HepG2 (cell line): ENCODE results near the gene SEC23IP. TPM values are rescaled to one million over a fixed set of nuclear protein-coding genes. Genes with fewer than 3 reads are reported as not detected.

Experiments used
- CSRNP2 ChIP-seq: sonication (generic); formaldehyde crosslinking; conservative IDR thresholded peaks from 2 replicates; pipeline ENCODE4 v1.8.0; 2022; ENCODE audit warnings: low read depth, missing genetic modification reagents
- EP300 ChIP-seq, 3 experiments: sonication (generic) in 1 of 3; formaldehyde crosslinking in 1 of 3; IDR thresholded peaks; 2 replicates each; pipeline versions ENCODE4 v1.5.1 to v1.6.1; 2011 to 2020; ENCODE audit warnings: low read depth in 2 of 3, low read length in 2 of 3, borderline replicate concordance in 1 of 3, improper control_type of control experiment in 1 of 3, mild to moderate bottlenecking in 1 of 3, missing genetic modification reagents in 1 of 3, moderate library complexity in 1 of 3
- HHEX ChIP-seq: IDR thresholded peaks from 2 replicates; pipeline ENCODE4 v1.6.1; 2016; ENCODE audit warnings: control low read depth
- HOXA9 ChIP-seq: sonication (generic); formaldehyde crosslinking; IDR thresholded peaks from 2 replicates; pipeline ENCODE4 v1.8.1; 2022; ENCODE audit warnings: missing genetic modification reagents, mild to moderate bottlenecking, moderate library complexity, borderline replicate concordance
- HOXD1 ChIP-seq: sonication (generic); formaldehyde crosslinking; IDR thresholded peaks from 2 replicates; pipeline ENCODE4 v1.5.0; 2020; ENCODE audit warnings: missing genetic modification reagents
- MZF1 ChIP-seq: sonication (generic); formaldehyde crosslinking; IDR thresholded peaks from 2 replicates; pipeline ENCODE4 v1.8.1; 2023; ENCODE audit warnings: mild to moderate bottlenecking, missing genetic modification reagents, borderline replicate concordance
- NFIC ChIP-seq: IDR thresholded peaks from 2 replicates; pipeline ENCODE4 v1.6.1; 2012; ENCODE audit warnings: mild to moderate bottlenecking, low read length, inconsistent platforms
- ONECUT2 ChIP-seq: sonication (generic); formaldehyde crosslinking; IDR thresholded peaks from 2 replicates; pipeline ENCODE4 v1.4.0; 2020; ENCODE audit warnings: missing genetic modification reagents
- POLR2G ChIP-seq: fragments of 200-400 bp; formaldehyde crosslinking; IDR thresholded peaks from 2 replicates; pipeline ENCODE4 v1.6.1; 2018; ENCODE audit warnings: mild to moderate bottlenecking, low read depth, low read length, moderate library complexity
- SETDB1 ChIP-seq: sonication (generic); formaldehyde crosslinking; IDR thresholded peaks from 2 replicates; pipeline ENCODE4 v1.5.1; 2020; ENCODE audit warnings: missing genetic modification reagents, mild to moderate bottlenecking, borderline replicate concordance
- SRSF4 ChIP-seq: fragments of 200-400 bp; formaldehyde crosslinking; IDR thresholded peaks from one replicate; pipeline ENCODE4 v1.6.1; 2018; ENCODE audit warnings: mild to moderate bottlenecking, low read depth, low read length, moderate library complexity; ENCODE audit not compliant: poor library complexity, severe bottlenecking
- THRA ChIP-seq: sonication (generic); formaldehyde crosslinking; IDR thresholded peaks from 2 replicates; pipeline ENCODE4 v1.4.0; 2020; ENCODE audit warnings: missing genetic modification reagents, borderline replicate concordance
- XRCC5 ChIP-seq: fragments of 200-400 bp; formaldehyde crosslinking; optimal IDR thresholded peaks from 2 replicates; pipeline ENCODE3; 2017; ENCODE audit warnings: mild to moderate bottlenecking, low read length
- ZBTB7A ChIP-seq: sonication (generic); formaldehyde crosslinking; IDR thresholded peaks from 2 replicates; pipeline ENCODE4 v1.8.0; 2022; ENCODE audit warnings: mild to moderate bottlenecking, missing genetic modification reagents
- ZNF256 ChIP-seq: sonication (generic); formaldehyde crosslinking; conservative IDR thresholded peaks from 2 replicates; pipeline ENCODE4 v1.4.0; 2020; ENCODE audit warnings: missing genetic modification reagents
- ZNF660 ChIP-seq: sonication (generic); formaldehyde crosslinking; IDR thresholded peaks from 2 replicates; pipeline ENCODE4 v1.5.1; 2020; ENCODE audit warnings: mild to moderate bottlenecking, low read depth, missing genetic modification reagents, borderline replicate concordance
- polyA plus RNA-seq, 8 experiments: library from polyadenylated mRNA; depleted of rRNA in 3 of 8; stranded (reverse) in 7 of 8; unstranded in 1 of 8; fragments of >200 nt; fragmentation: Illumina TruSeq in 4 of 8; extraction: Trizol in 4 of 8; gene quantifications; 2 replicates each; pipeline versions ENCODE4 v1.2.1 to v1.2.3, GENCODE V29; 2011 to 2016; ENCODE audit warnings: low read depth in 4 of 8, missing spikeins in 1 of 8, mixed read lengths in 1 of 8; ENCODE audit not compliant: insufficient read depth in 1 of 8
- total RNA-seq, 5 experiments: library from RNA; depleted of rRNA; stranded (reverse); fragments of >200 nt; fragmentation: Illumina TruSeq; extraction: Trizol; gene quantifications; 2 replicates each; pipeline ENCODE4 v1.2.3, GENCODE V29; 2016; ENCODE audit warnings: low read depth in 1 of 5
- TF ChIP-seq, protein P1 (sequence below): sonication (generic); formaldehyde crosslinking; IDR thresholded peaks from 2 replicates; pipeline ENCODE4; 2020; ENCODE audit warnings: missing genetic modification reagents, mild to moderate bottlenecking, borderline replicate concordance
- TF ChIP-seq, protein P2 (sequence below): sonication (generic); formaldehyde crosslinking; IDR thresholded peaks from 2 replicates; pipeline ENCODE4 v1.5.1; 2020; ENCODE audit warnings: missing genetic modification reagents, mild to moderate bottlenecking, borderline replicate concordance
- TF ChIP-seq, protein P3 (sequence below): sonication (generic); formaldehyde crosslinking; IDR thresholded peaks from 2 replicates; pipeline ENCODE4 v1.4.0; 2020; ENCODE audit warnings: mild to moderate bottlenecking, missing genetic modification reagents

The SEC23IP gene
- total and polyA plus RNA-seq, 2 of the 13 experiments (the other 11 are each of a cell fraction or from before 2014, with no cell fraction given), result 32.3 to 57.7 TPM

DNA sequence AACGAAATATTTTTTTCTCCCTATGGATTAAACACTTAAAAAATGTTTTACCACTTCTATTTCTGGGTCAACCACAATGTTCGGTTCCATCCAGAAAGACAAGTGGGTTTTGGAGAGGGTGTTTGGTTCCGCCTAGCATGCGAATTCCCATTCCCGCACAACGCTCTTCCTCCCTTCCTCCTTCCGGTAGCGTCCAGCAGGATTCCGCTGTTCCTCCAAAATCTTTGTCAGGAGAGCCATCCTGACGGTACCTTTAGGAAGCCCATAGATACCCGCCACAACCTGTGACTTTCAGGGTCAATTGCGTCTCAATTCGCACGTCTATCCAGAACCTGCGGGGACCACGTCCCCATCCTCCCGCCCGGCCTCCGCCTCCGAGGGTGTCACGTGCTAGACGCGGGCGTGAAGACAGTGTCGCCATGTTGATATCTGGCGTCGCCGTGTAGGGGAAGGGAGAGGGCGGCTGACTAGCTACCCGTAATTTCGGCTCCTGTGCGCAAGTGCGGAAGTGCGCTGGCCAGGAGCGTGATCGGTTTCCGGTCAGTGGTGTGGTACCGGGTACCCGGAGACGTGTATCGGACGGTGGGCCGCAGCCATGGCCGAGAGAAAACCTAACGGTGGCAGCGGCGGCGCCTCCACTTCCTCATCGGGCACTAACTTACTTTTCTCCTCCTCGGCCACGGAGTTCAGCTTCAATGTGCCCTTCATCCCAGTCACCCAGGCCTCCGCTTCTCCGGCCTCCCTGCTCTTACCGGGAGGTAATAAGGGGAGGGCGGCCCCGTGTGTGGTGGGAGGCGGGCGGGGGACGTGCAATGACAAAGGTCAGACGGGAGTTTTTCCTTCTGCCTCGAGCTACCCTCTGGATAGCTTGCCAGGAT is at the start of gene SEC23IP (continued):
- TF ChIP-seq, protein P1, sequence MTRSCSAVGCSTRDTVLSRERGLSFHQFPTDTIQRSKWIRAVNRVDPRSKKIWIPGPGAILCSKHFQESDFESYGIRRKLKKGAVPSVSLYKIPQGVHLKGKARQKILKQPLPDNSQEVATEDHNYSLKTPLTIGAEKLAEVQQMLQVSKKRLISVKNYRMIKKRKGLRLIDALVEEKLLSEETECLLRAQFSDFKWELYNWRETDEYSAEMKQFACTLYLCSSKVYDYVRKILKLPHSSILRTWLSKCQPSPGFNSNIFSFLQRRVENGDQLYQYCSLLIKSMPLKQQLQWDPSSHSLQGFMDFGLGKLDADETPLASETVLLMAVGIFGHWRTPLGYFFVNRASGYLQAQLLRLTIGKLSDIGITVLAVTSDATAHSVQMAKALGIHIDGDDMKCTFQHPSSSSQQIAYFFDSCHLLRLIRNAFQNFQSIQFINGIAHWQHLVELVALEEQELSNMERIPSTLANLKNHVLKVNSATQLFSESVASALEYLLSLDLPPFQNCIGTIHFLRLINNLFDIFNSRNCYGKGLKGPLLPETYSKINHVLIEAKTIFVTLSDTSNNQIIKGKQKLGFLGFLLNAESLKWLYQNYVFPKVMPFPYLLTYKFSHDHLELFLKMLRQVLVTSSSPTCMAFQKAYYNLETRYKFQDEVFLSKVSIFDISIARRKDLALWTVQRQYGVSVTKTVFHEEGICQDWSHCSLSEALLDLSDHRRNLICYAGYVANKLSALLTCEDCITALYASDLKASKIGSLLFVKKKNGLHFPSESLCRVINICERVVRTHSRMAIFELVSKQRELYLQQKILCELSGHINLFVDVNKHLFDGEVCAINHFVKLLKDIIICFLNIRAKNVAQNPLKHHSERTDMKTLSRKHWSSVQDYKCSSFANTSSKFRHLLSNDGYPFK, result peak; percentile 86
- TF ChIP-seq POLR2G, result peak; percentile 96
- TF ChIP-seq ZNF256 (CRISPR knock-in tag), result peak; percentile 77; the same call in 1 of the 2 replicates
- TF ChIP-seq, protein P2, sequence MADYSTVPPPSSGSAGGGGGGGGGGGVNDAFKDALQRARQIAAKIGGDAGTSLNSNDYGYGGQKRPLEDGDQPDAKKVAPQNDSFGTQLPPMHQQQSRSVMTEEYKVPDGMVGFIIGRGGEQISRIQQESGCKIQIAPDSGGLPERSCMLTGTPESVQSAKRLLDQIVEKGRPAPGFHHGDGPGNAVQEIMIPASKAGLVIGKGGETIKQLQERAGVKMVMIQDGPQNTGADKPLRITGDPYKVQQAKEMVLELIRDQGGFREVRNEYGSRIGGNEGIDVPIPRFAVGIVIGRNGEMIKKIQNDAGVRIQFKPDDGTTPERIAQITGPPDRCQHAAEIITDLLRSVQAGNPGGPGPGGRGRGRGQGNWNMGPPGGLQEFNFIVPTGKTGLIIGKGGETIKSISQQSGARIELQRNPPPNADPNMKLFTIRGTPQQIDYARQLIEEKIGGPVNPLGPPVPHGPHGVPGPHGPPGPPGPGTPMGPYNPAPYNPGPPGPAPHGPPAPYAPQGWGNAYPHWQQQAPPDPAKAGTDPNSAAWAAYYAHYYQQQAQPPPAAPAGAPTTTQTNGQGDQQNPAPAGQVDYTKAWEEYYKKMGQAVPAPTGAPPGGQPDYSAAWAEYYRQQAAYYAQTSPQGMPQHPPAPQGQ (CRISPR knock-in tag), result no peak
- peak; percentile 63; the same call in 1 of the 2 replicates for TF ChIP-seq HOXA9 (CRISPR knock-in tag)
- no peak; the same call in 1 of the 2 replicates for TF ChIP-seq ZBTB7A (CRISPR knock-in tag)
- TF ChIP-seq SETDB1, result 0 out of 2 replicates have a peak, but pooled peaks have one; percentile 7
- TF ChIP-seq EP300 (IDR thresholded peaks at IDR 0.05; ENCODE audit: low read depth in 2 of 2, low read length in 2 of 2), result peak in 1 of 2 experiments; percentile 61; a peak in 1 of 4 replicates
- peak; percentile 44; the same call in 1 of the 2 replicates for TF ChIP-seq EP300 (CRISPR knock-in tag; IDR thresholded peaks at IDR 0.05; ENCODE audit: borderline replicate concordance)
- TF ChIP-seq HHEX, result no peak
- TF ChIP-seq XRCC5, result peak; percentile 32
- no peak for TF ChIP-seq HOXD1 (CRISPR knock-in tag)
- TF ChIP-seq, protein P3, sequence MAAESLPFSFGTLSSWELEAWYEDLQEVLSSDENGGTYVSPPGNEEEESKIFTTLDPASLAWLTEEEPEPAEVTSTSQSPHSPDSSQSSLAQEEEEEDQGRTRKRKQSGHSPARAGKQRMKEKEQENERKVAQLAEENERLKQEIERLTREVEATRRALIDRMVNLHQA, result no peak
- TF ChIP-seq SRSF4, result no peak
- no peak for TF ChIP-seq CSRNP2 (CRISPR knock-in tag)
- no peak for TF ChIP-seq NFIC
- TF ChIP-seq ZNF660 (CRISPR knock-in tag), result no peak
- peak; percentile 61 for TF ChIP-seq THRA (CRISPR knock-in tag)
- no peak; the same call in 1 of the 2 replicates for TF ChIP-seq ONECUT2 (CRISPR knock-in tag)
- no peak for TF ChIP-seq MZF1 (CRISPR knock-in tag)
